ENCODE results near the gene INTS11. TPM values are rescaled to one million over a fixed set of nuclear protein-coding genes. Genes with fewer than 3 reads are reported as not detected.

The INTS11 gene
- total RNA-seq, 1 donor from 2014 or later, result 66.3 TPM

- FAIRE-seq (no peak), DNase-seq (ENCODE audit: low read depth) (no peak)
- Histone ChIP-seq H3K36me3 (ENCODE audit: control insufficient read depth, insufficient read depth, low read length) (no peaks in the 10 kb centered on the region), H3K27me3 (ENCODE audit: control insufficient read depth, insufficient read depth, low read length) (no peaks in the 10 kb centered on the region), H3K4me3 (ENCODE audit: low read depth, low read length) (no peak overlapping the region)
- TF ChIP-seq, protein P1, sequence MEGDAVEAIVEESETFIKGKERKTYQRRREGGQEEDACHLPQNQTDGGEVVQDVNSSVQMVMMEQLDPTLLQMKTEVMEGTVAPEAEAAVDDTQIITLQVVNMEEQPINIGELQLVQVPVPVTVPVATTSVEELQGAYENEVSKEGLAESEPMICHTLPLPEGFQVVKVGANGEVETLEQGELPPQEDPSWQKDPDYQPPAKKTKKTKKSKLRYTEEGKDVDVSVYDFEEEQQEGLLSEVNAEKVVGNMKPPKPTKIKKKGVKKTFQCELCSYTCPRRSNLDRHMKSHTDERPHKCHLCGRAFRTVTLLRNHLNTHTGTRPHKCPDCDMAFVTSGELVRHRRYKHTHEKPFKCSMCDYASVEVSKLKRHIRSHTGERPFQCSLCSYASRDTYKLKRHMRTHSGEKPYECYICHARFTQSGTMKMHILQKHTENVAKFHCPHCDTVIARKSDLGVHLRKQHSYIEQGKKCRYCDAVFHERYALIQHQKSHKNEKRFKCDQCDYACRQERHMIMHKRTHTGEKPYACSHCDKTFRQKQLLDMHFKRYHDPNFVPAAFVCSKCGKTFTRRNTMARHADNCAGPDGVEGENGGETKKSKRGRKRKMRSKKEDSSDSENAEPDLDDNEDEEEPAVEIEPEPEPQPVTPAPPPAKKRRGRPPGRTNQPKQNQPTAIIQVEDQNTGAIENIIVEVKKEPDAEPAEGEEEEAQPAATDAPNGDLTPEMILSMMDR (IDR thresholded peaks at IDR 0.05; ENCODE audit: insufficient read depth, low read length, severe bottlenecking), result no peak
Measured at GRCh38 chr1:1359308-1359663, 34.8 kb upstream of the INTS11 start.

DNA sequence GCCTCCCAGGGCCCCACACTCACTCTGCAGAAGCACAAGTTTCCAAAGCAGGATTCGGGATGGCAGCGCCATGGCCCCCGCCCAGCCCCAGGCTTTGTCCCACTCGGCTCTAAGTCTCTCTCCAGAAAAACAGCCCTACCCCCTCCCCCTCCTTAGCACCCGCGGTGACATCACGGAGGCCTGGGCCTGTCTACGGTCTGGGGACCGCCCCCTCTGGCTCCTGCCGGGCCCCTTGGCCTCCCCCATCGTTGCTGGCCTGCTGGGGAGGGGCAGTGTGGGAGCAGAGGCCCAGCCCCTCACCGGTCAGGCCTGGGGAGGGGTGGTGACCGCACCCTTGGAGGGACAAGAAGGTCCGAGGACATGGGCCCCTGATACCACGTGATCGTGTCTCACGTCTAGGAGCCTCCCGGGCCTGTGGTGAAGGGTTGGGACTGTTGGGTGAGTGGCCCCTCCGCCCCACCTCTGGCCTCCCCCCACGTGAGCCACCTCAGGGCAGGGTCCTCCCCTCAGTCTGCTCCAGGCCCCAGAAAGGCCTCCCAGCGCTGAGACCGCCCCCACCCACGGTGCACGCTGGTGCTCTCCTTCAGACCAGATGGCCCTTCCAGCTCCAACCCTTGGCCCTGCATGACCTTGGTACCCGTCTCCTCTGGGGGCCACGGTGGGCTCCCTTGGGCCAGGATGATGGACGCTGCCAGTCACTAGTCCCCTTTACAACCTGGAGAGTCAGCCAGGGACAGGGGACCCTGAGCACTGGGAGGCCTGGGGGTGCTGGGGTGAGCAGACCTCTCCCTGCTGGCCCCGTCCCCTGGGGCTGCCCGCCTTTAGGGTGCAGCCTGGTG, 34.2 kb upstream of the INTS11 start, which contains the start of gene MXRA8:
Gene MXRA8 (minus strand): TSS at position 123 of the 839 bp plus-strand sequence. CDS start 51 bp downstream, at position 72.
- TF ChIP-seq, protein P1 (IDR thresholded peaks at IDR 0.05; ENCODE audit: insufficient read depth, low read length, severe bottlenecking), result no peak
- H3K4me3 ChIP-seq (ENCODE audit: low read depth, low read length), result no peak within 1 kb of the TSS
- no peak for DNase-seq (ENCODE audit: low read depth)

GRCh38 chr1:1357871-1358432, 33.5 kb upstream of the INTS11 start:
- Histone ChIP-seq H3K4me3 (ENCODE audit: low read depth, low read length) (no peak overlapping the region), H3K27me3 (ENCODE audit: control insufficient read depth, insufficient read depth, low read length) (no peaks in the 10 kb centered on the region), H3K36me3 (ENCODE audit: control insufficient read depth, insufficient read depth, low read length) (no peaks in the 10 kb centered on the region)
- TF ChIP-seq, protein P1 (IDR thresholded peaks at IDR 0.05; ENCODE audit: insufficient read depth, low read length, severe bottlenecking), result no peak
- DNase-seq (ENCODE audit: low read depth), result no peak
- FAIRE-seq, result no peak

More for the DNA sequence above, 34.2 kb upstream of the INTS11 start, which contains the start of gene MXRA8:
- FAIRE-seq, result no peak
- no peaks in the 10 kb centered on the region for H3K27me3 ChIP-seq (ENCODE audit: control insufficient read depth, insufficient read depth, low read length)
- H3K36me3 ChIP-seq (ENCODE audit: control insufficient read depth, insufficient read depth, low read length), result no peaks in the 10 kb centered on the region

DNA sequence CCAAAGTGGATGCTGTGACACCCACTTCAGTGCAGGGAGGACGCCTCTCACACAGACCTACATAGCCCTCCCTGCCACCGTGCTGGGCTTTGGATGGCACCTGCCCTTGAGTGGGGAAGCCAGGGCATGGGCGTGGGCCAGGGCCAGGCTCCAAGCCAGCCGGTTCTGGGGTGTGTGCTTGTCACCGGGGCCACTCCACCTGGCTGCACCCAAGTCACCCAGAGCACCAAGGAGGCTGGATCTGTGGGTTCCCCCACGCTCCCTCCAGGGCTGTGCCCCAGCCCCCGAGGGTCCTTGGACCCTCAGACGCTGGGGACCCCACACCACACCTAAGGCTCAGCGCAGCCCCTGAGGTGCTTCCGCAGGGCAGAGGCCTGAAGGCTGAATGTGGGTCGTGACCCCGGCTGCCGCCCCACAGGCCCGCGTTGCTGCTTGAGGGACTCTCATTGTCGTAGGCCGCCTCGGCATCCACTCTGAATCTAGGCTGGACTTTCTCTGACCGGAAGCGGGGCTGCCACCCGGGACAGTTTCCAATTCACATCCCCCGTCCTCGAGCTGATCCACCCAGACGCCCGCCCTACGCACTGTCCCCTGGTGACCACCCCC, 32.4 kb upstream of the INTS11 start:
- Histone ChIP-seq H3K4me3 (ENCODE audit: low read depth, low read length) (no peak overlapping the region), H3K36me3 (ENCODE audit: control insufficient read depth, insufficient read depth, low read length) (no peaks in the 10 kb centered on the region), H3K27me3 (ENCODE audit: control insufficient read depth, insufficient read depth, low read length) (no peaks in the 10 kb centered on the region)
- DNase-seq (ENCODE audit: low read depth) (no peak), FAIRE-seq (no peak)
- TF ChIP-seq, protein P1 (IDR thresholded peaks at IDR 0.05; ENCODE audit: insufficient read depth, low read length, severe bottlenecking), result no peak

DNA sequence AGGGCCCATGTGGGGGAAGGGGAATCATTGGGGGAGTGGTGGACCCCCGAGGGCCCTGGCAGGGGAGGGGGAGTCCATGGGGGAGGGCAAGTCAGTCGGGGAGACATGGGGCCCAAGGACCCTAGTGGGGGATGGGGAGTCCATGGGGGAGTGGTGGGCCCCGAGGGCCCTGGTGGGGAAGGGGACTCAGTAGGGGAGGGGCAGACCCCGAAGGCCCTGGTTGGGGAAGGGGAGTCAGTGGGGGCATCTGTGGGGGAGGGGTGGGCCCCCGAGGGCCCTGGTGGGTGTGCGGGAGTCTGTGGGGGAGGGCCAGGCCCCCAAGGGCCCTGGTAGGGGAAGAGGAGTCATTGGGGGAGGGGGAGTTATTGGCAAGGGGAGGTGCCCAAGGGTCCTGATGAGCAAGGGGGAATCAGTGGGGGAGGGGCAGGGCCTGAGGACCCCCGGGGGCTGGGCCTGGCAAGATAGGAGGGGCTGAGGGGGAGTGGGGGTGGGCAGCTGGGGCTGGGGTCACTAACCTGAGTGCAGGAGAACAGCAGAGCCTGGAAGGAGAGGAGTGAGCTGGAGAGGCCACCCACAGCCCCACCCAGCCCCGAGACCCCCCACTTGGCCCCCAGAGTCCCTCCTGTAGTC, 31.8 kb upstream of the INTS11 start:
- H3K4me3 ChIP-seq (ENCODE audit: low read depth, low read length), result no peak overlapping the region

More for the DNA sequence above, 31.8 kb upstream of the INTS11 start:
- no peak for DNase-seq (ENCODE audit: low read depth)
- Histone ChIP-seq H3K36me3 (ENCODE audit: control insufficient read depth, insufficient read depth, low read length) (no peaks in the 10 kb centered on the region), H3K27me3 (ENCODE audit: control insufficient read depth, insufficient read depth, low read length) (no peaks in the 10 kb centered on the region)
- TF ChIP-seq, protein P1 (IDR thresholded peaks at IDR 0.05; ENCODE audit: insufficient read depth, low read length, severe bottlenecking), result no peak
- no peak for FAIRE-seq
